Heart left ventricle (tissue), 13 donors: ENCODE results near the gene MYL3.

Experiments
- POLR2A ChIP-seq, 2 donors: fragments of 450-650 bp; IDR thresholded peaks; one replicate each; pipeline ENCODE4 v1.6.1; 2017; ENCODE audit warnings: antibody characterized with exemption in 2 of 2, mild to moderate bottlenecking in 2 of 2, moderate library complexity in 2 of 2
- TF ChIP-seq, protein P1 (sequence below), 12 donors: fragments of 200-600 bp; sonication (generic) in 4 of 12; IDR thresholded peaks; one replicate each; pipeline versions ENCODE4 v1.5.0 to v1.8.0; 2018 to 2022; ENCODE audit warnings: antibody characterized with exemption in 12 of 12, mild to moderate bottlenecking in 5 of 12
- donor health status: ischemic (EF 13 %, LVEDD 7.1; RV severe dilation, severe dysfunction).
- donor health status: DM: no; HTN: yes; CAD: no.
- donor health status: DM: no; HTN: no; CAD: no.
- donor health status: ischemic (EF 25% LVEDD 6.9; RV normal size, moderate dysfunction).
- donor health status: ischemic (EF 25% LVEDD 5.7; RV mildly dilated, moderate dysfunction).
- donor health status: ischemic (EF 35%, LVEDD 5.7; RV mildly dilated, moderate dysfunction).
- donor health status: nonischemic (EF 11% LVEDD 7.7; RV severe dilation, severe dysfunction).
- donor health status: DM: yes; HTN: yes; CAD: no.
- donor health status: PGD.
- donor health status: ischemic (EF 29% LVEDD 5.4; RV normal size, mild dysfunction).
- donor health status: nonischemic (EF 23%, LVEDD 6.1; RV moderate dilation, normal function).

DNA sequence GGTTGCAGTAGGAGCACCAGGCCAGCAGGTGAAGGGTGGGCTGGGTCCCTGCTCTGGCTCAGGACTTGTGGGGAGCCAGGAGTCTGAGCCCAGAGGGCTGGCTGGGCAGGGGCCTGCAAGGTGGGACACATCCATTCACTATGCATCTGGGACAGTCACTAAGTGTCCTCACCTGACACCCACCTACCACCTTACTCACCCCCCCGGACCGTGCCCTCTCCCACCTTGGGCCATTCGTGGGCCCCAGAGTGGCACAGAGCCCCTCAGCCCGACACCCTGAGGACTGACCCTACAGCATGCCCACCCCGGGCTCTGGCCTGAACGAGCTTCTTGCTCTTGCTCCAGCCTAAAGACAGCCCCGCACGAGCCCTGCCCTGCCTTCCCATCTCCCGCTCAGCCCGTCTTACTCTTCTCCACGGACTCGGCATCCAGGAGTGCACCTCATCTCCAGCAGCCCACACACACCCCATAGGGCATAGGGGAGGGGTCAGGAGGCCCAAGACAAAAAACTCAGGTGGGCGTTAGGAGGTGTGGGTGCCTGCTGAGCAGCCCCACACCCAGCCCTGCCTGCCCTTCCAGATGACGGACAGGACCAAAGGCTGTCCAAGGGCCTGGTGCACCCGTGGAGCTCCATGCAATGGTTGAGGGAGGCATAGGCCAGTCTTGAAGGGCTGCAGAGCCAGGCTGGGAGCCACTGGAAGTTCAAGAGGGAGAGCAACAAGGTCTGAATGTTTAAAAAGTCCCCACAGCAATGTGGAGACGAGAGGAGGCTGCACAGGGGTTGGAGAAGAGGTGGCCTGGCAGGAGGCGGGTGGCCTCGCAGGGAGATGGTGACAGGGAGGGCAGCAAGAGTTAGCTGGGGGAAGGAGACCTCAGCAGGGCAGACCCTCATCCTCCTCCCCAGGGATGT lies 41.3 kb upstream of the MYL3 start:
- TF ChIP-seq POLR2A (IDR thresholded peaks at IDR 0.05), result no peak
- TF ChIP-seq, protein P1, sequence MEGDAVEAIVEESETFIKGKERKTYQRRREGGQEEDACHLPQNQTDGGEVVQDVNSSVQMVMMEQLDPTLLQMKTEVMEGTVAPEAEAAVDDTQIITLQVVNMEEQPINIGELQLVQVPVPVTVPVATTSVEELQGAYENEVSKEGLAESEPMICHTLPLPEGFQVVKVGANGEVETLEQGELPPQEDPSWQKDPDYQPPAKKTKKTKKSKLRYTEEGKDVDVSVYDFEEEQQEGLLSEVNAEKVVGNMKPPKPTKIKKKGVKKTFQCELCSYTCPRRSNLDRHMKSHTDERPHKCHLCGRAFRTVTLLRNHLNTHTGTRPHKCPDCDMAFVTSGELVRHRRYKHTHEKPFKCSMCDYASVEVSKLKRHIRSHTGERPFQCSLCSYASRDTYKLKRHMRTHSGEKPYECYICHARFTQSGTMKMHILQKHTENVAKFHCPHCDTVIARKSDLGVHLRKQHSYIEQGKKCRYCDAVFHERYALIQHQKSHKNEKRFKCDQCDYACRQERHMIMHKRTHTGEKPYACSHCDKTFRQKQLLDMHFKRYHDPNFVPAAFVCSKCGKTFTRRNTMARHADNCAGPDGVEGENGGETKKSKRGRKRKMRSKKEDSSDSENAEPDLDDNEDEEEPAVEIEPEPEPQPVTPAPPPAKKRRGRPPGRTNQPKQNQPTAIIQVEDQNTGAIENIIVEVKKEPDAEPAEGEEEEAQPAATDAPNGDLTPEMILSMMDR (IDR thresholded peaks at IDR 0.05), result no peak
